IgD-negative memory B cell (primary cell): ENCODE results near the gene ANKS1A. TPM values are rescaled to one million over a fixed set of nuclear protein-coding genes. Genes with fewer than 3 reads are reported as not detected.

ENCODE experiments used
- H3K27ac Mint-ChIP-seq, 3 donors: one replicate each; pipeline ENCODE4 v1.8.0; 2020 to 2022; ENCODE audit warnings: mild to moderate bottlenecking in 3 of 3, mixed read lengths in 3 of 3, moderate library complexity in 1 of 3
- H3K27me3 Mint-ChIP-seq: one replicate; pipeline ENCODE4 v1.8.0; 2021; ENCODE audit warnings: mixed read lengths
- H3K36me3 Mint-ChIP-seq: one replicate; pipeline ENCODE4 v1.8.0; 2020; ENCODE audit warnings: mild to moderate bottlenecking, mixed read lengths
- H3K4me1 Mint-ChIP-seq, 3 donors: one replicate each; pipeline ENCODE4 v1.8.0; 2020 to 2022; ENCODE audit warnings: mixed read lengths in 3 of 3, mild to moderate bottlenecking in 1 of 3
- H3K4me3 Mint-ChIP-seq, 4 donors: one replicate each; pipeline ENCODE4 v1.8.0; 2020 to 2022; ENCODE audit warnings: mild to moderate bottlenecking in 4 of 4, mixed read lengths in 4 of 4, moderate library complexity in 3 of 4
- H3K9me3 Mint-ChIP-seq, 3 donors: one replicate each; pipeline ENCODE4 v1.8.0; 2020 to 2021; ENCODE audit warnings: mixed read lengths in 3 of 3, mild to moderate bottlenecking in 1 of 3
- polyA plus RNA-seq: library from polyadenylated mRNA; unstranded; fragments of 300-500 nt; fragmentation: Illumina TruSeq; gene quantifications from one replicate; pipeline ENCODE4 v1.2.3, GENCODE V29; 2021

The ANKS1A gene
- polyA plus RNA-seq, 1 donor from 2014 or later, result 3.3 TPM

DNA sequence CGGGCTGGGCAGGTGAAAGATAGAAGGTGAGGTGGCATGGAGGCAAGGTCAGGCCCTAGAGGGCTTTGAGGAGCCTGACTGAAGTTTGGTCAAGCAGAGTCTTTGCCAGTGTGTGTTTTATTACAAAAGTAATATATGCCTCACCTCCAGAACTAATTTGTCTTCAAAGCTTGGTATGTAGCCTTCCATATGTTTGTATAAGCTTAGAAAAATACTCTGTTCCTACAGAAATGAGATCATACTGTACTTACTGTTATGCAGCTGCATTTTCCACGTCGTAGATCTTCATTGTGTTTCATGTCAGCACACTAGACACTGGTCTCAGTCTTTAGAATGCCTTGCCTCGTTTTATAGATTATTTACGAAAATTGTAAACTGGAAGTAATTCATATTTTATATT, 61.8 kb downstream of the ANKS1A start:
- Mint-ChIP-seq H3K27me3 (no peaks in the 10 kb centered on the region), H3K9me3 (no peaks in the 10 kb centered on the region), H3K4me1 (peaks cover 5 to 7% (median 6%) of the 10 kb centered on the region in 3 donors), H3K27ac (no peak overlapping the region), H3K4me3 (no peak overlapping the region), H3K36me3 (peaks cover 3% of the 10 kb centered on the region)

DNA sequence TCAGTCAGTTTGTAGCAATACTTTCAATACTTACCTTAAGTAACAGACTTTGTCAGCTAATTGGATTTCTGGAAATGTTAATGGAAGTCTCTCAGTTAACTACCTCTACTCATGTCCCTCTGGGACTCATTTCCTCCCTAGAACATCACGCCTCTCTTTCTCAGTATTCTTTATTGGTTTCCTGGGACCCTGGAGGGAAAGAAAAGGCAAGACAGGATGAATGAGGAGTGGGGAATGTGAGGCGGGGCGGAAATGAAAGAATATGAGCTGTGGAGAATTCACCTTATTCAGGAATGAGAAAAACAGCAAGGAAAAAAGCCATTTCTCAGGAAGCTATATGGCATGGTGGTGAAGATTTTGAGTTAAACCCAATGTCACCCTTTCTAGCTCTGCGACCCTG, 62.7 kb downstream of the ANKS1A start:
- Mint-ChIP-seq H3K9me3 (no peaks in the 10 kb centered on the region), H3K27ac (no peak overlapping the region), H3K4me3 (no peak overlapping the region), H3K36me3 (peaks cover 5% of the 10 kb centered on the region), H3K4me1 (peaks cover 5 to 8% (median 7%) of the 10 kb centered on the region in 3 donors), H3K27me3 (no peaks in the 10 kb centered on the region)

DNA sequence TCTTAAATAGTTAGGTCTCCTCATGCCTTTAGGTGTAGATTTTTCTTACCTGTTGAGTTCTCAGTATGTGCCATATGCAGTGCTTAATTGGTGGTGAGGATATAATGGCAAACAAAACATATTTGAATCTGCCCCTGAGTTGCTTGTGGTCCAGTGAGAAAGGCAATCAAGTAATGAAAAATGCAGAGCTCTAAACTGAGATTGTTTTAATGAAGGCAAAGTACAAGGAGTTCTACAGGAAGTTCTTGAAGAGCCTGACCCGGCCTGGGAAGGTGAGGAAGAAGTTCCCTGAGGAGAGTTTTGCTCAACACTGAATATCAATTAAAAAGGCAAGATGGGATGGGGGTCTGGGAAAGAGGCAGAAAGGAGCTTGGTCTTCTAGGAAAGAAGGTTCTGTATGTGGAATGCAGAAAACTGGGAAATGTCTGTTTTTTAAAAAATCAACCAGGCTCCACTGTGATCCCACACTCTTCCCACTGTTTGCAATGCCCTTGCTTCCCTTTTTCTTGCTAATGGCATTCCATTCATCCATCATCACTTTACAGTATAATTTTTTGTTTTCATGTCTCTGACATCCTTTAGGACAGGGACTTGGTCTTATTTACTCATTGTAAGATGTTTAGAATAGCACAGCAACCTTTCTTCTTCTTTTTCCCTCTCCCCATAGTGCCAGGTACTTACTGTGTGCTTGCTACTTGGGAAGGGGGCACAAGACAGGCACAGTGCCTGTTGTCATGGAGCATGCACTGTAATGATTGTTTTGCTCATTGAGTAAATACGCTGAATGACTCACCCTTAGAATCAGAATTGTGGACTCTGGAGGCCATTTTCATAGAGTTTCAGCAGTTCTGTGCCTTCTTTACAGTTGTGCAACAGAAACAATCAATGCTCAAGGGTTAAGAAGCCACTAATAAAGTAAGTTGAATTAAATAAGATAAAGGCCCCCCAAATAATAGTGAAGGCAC, 64.3 kb downstream of the ANKS1A start:
- H3K9me3 Mint-ChIP-seq, result no peaks in the 10 kb centered on the region
- H3K27me3 Mint-ChIP-seq, result no peaks in the 10 kb centered on the region
- H3K4me1 Mint-ChIP-seq, result peaks cover 5 to 8% (median 7%) of the 10 kb centered on the region in 3 donors
- H3K27ac Mint-ChIP-seq, result no peak overlapping the region
- no peak overlapping the region for H3K4me3 Mint-ChIP-seq
- H3K36me3 Mint-ChIP-seq, result peaks cover 7% of the 10 kb centered on the region

DNA sequence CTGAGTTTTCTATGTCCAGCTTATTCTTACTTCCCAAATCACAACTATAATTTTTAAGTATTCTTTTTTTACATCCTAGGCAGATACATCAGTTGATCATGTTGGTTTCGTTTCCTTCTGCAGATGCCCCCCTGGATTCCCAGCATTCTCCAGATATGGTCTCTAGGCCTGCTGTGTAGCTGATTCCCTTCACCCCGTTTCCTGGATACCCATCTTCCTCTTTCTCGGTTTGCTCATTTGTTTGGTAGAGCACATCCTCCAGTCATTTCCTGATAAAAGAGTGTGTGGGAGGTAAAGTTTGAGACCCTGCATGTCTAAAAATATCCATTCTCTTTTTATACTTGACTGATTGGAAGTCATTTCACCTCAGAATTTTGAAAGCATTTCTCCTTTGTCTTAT, 66.4 kb downstream of the ANKS1A start:
- Mint-ChIP-seq H3K36me3 (peaks cover 4% of the 10 kb centered on the region), H3K9me3 (no peaks in the 10 kb centered on the region), H3K27ac (no peak overlapping the region), H3K27me3 (no peaks in the 10 kb centered on the region), H3K4me1 (peaks cover 4 to 8% (median 5%) of the 10 kb centered on the region in 3 donors), H3K4me3 (peak overlapping the region in 1 of 4 donors; percentile 19)

DNA sequence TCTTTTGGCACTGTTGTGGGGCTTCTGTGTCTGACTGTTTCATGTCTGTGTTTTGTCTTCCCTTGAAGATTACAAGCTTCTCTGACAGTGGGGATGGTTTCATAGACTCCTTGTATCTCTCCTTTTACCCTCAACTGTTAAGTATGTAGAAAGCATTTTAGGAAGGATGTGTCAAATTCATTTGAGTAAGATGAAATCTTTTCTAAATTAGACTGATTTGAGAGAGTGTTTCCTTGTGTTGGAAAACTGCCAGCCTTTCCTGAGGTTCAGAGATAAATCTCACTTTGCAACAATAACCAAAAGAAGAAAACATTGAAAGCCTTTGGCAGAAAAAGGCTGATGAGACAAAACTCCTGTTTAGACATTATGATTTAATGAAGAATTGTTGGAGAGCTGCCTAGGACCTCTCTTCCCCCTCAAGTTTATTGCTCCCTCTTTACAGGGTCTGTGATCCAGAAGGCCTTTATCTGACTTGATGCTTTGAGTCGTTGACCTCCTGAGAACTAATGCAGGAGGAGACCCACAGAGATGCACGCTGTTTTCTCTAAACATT, 68.3 kb downstream of the ANKS1A start:
- H3K9me3 Mint-ChIP-seq, result no peaks in the 10 kb centered on the region
- no peak overlapping the region for H3K4me3 Mint-ChIP-seq
- no peak overlapping the region for H3K27ac Mint-ChIP-seq
- peaks cover 4 to 13% (median 5%) of the 10 kb centered on the region in 3 donors for H3K4me1 Mint-ChIP-seq
- peaks cover 4% of the 10 kb centered on the region for H3K36me3 Mint-ChIP-seq
- no peaks in the 10 kb centered on the region for H3K27me3 Mint-ChIP-seq

DNA sequence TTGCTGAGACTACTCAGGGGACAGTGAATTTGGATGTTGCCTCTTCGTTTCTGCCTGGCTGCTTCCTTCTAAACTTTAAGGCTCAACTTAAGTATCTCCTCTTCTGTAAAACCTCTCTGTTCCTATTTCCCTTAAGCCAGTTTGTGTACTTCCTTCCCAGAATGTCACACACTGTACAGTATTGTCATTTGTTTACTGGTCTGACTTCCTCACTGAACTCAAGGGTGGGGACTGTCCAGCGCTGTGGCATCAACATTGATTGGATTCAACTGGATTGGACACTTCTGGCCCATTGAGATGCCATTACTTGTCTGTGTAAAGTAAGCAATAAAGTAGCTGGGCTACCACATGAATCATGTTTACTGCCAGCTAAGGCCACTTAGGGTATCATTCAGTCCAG, 69.7 kb downstream of the ANKS1A start:
- peaks cover 5% of the 10 kb centered on the region for H3K36me3 Mint-ChIP-seq
- H3K9me3 Mint-ChIP-seq, result no peaks in the 10 kb centered on the region
- no peaks in the 10 kb centered on the region for H3K27me3 Mint-ChIP-seq
- no peak overlapping the region for H3K4me3 Mint-ChIP-seq
- H3K4me1 Mint-ChIP-seq, result peaks cover 5 to 13% (median 9%) of the 10 kb centered on the region in 3 donors
- H3K27ac Mint-ChIP-seq, result no peak overlapping the region

DNA sequence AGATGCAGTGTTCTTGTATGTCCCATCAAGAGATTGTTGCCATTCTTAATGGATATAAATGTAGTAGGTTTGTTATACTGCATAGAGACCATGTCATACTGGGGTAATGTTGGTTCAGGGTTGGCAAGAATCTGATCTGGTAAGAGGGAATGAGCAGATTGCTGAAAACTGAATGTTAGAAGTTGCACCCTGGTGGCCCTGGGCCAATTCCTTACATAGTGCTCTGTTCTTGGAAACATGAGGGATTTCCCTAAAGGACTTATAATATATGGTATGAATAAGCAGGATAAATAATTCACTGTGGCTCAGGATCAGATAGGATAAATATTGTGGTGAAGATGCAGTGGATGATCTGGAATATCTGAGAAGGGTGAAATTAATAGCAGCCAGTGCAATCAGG, 70.2 kb downstream of the ANKS1A start:
- H3K9me3 Mint-ChIP-seq, result no peaks in the 10 kb centered on the region
- no peaks in the 10 kb centered on the region for H3K27me3 Mint-ChIP-seq
- peaks cover 4 to 12% (median 9%) of the 10 kb centered on the region in 3 donors for H3K4me1 Mint-ChIP-seq
- no peak overlapping the region for H3K27ac Mint-ChIP-seq
- peaks cover 8% of the 10 kb centered on the region for H3K36me3 Mint-ChIP-seq
- H3K4me3 Mint-ChIP-seq, result no peak overlapping the region

DNA sequence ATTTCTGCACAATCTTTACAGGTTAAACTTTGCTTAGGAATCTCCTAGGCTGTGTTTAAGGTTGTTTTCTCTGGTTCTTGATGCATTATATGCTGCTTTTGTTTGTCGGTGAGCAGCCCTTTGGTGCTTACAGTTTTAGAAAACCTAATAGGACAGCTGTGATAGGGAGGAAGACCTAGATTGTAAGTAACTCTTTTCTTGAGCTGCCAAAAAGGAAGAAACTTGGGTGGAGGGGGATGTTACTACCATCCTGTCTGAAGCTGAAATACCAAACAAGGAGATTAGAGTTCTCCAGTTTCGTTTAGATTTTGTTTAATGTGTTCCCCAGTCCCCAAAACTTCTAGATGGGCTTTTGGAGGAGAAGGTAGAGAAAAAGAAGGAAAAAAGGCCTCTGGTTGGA, 72.0 kb downstream of the ANKS1A start:
- Mint-ChIP-seq H3K27me3 (no peaks in the 10 kb centered on the region), H3K9me3 (no peaks in the 10 kb centered on the region), H3K27ac (no peak overlapping the region), H3K4me3 (no peak overlapping the region), H3K4me1 (peaks cover 0 to 7% (median 5%) of the 10 kb centered on the region in 3 donors), H3K36me3 (peaks cover 7% of the 10 kb centered on the region)

DNA sequence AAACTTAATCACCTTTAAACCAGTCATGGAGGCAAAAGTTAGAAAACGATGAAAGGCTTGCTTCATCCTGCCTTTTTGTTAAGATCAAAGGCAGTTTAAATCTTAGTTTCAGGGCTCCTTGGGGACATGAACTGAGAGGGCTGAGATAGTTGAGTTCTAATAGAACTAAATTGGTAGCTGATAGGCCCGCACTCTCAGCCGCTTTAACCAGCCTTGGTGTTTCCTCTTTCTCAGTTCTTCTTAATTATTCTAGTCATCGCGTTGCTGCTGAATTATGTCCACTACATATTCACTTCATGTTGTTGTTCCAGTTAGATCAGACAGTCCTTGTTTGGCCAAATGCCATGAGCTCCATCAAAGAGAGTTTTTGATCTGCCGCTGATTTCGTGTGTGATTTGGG, 72.5 kb downstream of the ANKS1A start:
- peaks cover 5% of the 10 kb centered on the region for H3K36me3 Mint-ChIP-seq
- H3K27me3 Mint-ChIP-seq, result no peaks in the 10 kb centered on the region
- no peak overlapping the region for H3K27ac Mint-ChIP-seq
- no peak overlapping the region for H3K4me3 Mint-ChIP-seq
- H3K9me3 Mint-ChIP-seq, result no peaks in the 10 kb centered on the region
- peaks cover 0 to 5% (median 5%) of the 10 kb centered on the region in 3 donors for H3K4me1 Mint-ChIP-seq

DNA sequence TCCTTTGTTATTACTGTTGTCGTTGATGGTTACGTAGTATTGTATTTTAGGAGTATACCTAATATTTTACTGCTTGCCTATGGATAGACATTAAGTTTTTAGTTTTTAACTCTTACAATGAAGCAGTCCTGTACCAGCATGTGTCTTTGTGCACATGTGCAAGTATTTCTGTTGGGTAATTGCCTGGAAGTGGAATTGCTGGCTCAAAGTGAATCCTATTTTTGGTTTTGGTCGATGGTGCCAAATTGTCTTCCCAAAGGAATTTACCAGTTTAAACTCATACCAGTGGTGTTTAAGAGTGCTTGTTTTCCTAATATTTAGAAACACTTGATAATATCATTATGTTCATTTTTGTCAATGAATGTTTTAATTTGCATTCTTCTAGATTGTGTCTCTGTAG, 75.5 kb downstream of the ANKS1A start:
- peaks cover 12% of the 10 kb centered on the region for H3K36me3 Mint-ChIP-seq
- H3K9me3 Mint-ChIP-seq, result no peaks in the 10 kb centered on the region
- H3K4me3 Mint-ChIP-seq, result no peak overlapping the region
- H3K4me1 Mint-ChIP-seq, result peaks cover 0 to 5% (median 5%) of the 10 kb centered on the region in 3 donors
- no peak overlapping the region for H3K27ac Mint-ChIP-seq
- no peaks in the 10 kb centered on the region for H3K27me3 Mint-ChIP-seq

DNA sequence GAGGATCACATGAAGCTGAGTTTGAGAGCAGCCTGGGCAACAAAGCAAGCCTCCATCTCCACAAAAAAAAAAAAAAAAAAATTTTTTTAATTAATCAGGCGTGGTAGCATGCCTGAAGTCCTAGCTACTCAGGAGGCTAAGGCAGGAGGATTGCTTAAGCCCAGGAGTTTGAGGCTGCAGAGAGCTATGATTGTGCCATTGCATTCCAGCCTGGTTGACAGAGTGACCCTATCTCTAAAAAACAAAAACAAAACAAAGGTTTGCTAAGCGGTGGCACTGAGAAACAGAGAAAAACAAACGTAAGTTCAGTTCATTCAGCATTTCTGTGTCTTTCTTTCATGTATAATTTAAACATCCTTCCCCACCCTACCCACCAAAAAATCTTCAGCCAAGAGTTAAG, 78.4 kb downstream of the ANKS1A start:
- peaks cover 0 to 5% (median 0%) of the 10 kb centered on the region in 3 donors for H3K4me1 Mint-ChIP-seq
- no peaks in the 10 kb centered on the region for H3K27me3 Mint-ChIP-seq
- H3K4me3 Mint-ChIP-seq, result no peak overlapping the region
- H3K9me3 Mint-ChIP-seq, result no peaks in the 10 kb centered on the region
- H3K36me3 Mint-ChIP-seq, result peaks cover 24% of the 10 kb centered on the region
- H3K27ac Mint-ChIP-seq, result no peak overlapping the region

DNA sequence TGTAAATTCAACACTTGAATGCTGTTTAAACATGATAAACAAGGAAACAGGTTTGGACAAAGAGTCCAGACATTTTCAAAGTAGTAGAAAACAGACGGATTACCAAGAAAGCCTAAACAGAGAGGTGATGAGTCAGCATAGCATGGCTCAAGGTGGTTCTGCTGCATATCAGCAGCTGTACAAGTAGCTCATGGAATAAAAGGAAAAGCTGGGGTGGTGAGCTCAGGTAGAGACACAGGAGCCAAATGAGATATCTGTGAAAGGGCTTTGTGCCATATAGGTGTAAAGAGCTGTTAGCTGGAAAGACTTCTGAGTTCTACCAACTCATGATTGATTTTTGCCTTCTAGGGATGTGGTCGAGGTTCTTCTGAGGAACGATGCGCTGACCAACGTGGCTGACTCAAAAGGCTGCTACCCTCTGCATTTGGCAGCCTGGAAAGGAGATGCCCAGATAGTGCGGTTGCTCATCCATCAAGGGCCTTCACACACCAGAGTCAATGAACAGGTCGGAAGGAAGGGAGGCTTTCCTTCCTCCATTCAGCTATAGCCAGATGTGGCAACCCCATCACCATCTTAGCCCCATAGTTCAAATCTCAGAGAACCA, 80.7 kb downstream of the ANKS1A start:
- Mint-ChIP-seq H3K27ac (no peak overlapping the region), H3K36me3 (peaks cover 20% of the 10 kb centered on the region), H3K27me3 (no peaks in the 10 kb centered on the region), H3K9me3 (no peaks in the 10 kb centered on the region), H3K4me1 (no peaks in the 10 kb centered on the region), H3K4me3 (no peak overlapping the region)

DNA sequence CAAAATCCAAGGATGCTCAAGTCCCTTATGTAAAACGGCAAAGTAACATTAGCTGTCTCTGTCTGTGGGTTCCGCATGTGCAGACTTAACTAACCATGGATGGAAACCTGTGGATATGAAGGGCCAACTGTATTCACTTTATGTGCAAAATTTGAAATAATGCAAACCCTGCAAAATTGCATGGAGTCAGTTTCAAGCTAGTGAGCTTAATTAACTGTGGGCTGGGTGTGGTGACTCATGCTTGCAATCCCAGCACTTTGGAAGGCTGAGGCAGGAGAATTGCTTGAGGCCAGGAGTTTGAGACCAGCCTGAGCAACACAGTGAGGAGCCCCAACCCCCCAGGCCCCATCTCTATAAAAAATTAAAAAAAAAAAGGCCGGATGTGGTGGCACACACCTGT, 81.4 kb downstream of the ANKS1A start:
- Mint-ChIP-seq H3K36me3 (peaks cover 20% of the 10 kb centered on the region), H3K4me3 (no peak overlapping the region), H3K27ac (no peak overlapping the region), H3K9me3 (no peaks in the 10 kb centered on the region), H3K27me3 (no peaks in the 10 kb centered on the region), H3K4me1 (no peaks in the 10 kb centered on the region)

DNA sequence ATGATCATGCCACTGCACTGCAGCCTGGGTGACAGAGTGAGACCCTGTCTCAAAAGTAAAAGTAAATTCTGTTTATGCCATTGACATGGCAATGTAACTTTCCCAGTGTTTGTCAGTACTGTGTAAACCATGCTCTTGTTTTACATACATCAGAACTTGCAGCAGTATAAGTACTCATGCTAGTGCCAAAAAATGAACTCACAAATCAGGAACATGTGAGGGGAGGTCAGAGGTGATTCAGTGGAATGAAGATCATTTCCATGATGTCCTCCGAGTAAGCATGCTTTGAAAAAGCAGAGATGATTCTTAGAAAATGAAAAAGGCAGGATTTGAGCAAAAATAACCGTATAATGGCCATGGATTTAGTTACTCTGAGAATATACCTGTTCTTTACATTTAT, 81.9 kb downstream of the ANKS1A start:
- H3K27me3 Mint-ChIP-seq, result no peaks in the 10 kb centered on the region
- H3K9me3 Mint-ChIP-seq, result no peaks in the 10 kb centered on the region
- H3K36me3 Mint-ChIP-seq, result peaks cover 20% of the 10 kb centered on the region
- no peaks in the 10 kb centered on the region for H3K4me1 Mint-ChIP-seq
- no peak overlapping the region for H3K4me3 Mint-ChIP-seq
- no peak overlapping the region for H3K27ac Mint-ChIP-seq

DNA sequence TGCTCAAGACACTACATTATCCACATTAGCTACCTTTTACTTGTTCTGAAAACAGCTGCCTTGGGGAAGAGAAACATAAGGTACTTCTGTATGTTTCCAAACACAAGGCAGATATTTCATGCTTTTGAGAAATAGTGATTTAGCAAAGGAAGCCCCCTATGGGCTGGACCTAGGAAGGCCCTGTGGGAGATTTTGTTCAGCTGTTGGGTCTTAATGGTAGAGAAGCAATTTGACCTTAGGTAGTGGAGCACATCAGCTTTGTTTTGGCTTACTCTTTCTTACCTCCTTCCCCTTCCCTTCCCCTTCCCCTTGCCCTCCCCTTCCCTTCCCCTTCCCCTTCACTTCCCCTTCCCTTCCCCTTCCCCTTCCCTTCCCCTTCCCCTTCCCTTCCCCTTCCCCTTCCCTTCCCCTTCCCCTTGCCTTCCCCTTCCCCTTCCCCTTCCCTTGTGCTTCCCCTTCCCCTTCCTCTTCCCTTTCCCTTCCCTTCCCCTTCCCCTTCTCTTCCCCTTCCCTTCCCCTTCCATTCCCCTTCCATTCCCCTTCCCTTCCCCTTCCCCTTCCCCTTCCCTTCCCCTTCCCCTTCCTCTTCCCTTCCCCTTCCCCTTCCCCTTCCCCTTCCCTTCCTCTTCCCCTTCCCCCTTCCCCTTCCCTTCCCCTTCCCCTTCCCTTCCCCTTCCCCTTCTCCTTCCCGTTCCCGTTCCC, 84.6 kb downstream of the ANKS1A start:
- H3K27me3 Mint-ChIP-seq, result no peaks in the 10 kb centered on the region

More for the DNA sequence above, 84.6 kb downstream of the ANKS1A start:
- Mint-ChIP-seq H3K9me3 (no peaks in the 10 kb centered on the region), H3K4me1 (no peaks in the 10 kb centered on the region), H3K4me3 (no peak overlapping the region), H3K36me3 (peaks cover 17% of the 10 kb centered on the region), H3K27ac (no peak overlapping the region)
